Activated CD8-positive, alpha-beta T cell treated with anti-CD3 and anti-CD28 coated beads for 36 hours (primary cell): ENCODE data around the gene SASH1. TPM values are rescaled to one million over a fixed set of nuclear protein-coding genes. Genes with fewer than 3 reads are reported as not detected.

ENCODE experiments used
- ATAC-seq: fragments of 200-7000 bp; cut with Tn5 transposase; one replicate; pipeline ENCODE4 v1.10.0; 2021; ENCODE audit warnings: mild to moderate bottlenecking, moderate library complexity
- CTCF ChIA-PET: fragments of 350-600 bp; sonication (Branson Sonifier 250); formaldehyde crosslinking; loops from one replicate; lab custom pipeline; 2021; ENCODE audit warnings: antibody characterized with exemption; lab: Charles Lee
- POLR2A ChIA-PET: fragments of 350-600 bp; sonication (Branson Sonifier 250); formaldehyde crosslinking; loops from one replicate; lab custom pipeline; 2021; ENCODE audit warnings: antibody characterized with exemption; lab: Charles Lee
- DNase-seq: peaks from one replicate; pipeline ENCODE4 v3.0.0-alpha.2; 2020
- H3K27ac Mint-ChIP-seq: one replicate; pipeline ENCODE4 v1.8.0; 2021; ENCODE audit warnings: mild to moderate bottlenecking, mixed read lengths
- H3K27me3 Mint-ChIP-seq: one replicate; pipeline ENCODE4 v1.8.0; 2021; ENCODE audit warnings: mixed read lengths
- H3K36me3 Mint-ChIP-seq: one replicate; pipeline ENCODE4 v1.8.0; 2021; ENCODE audit warnings: low read depth, mixed read lengths
- H3K4me1 Mint-ChIP-seq: one replicate; pipeline ENCODE4 v1.8.0; 2021; ENCODE audit warnings: low read depth, mixed read lengths
- H3K4me3 Mint-ChIP-seq: one replicate; pipeline ENCODE4 v1.8.0; 2021; ENCODE audit warnings: mild to moderate bottlenecking, moderate library complexity, mixed read lengths
- H3K9me3 Mint-ChIP-seq: one replicate; pipeline ENCODE4 v1.8.0; 2021; ENCODE audit warnings: mixed read lengths
- CTCF ChIP-seq: fragments of 200-600 bp; IDR thresholded peaks from one replicate; pipeline ENCODE4 v1.8.0; 2022; ENCODE audit warnings: antibody characterized with exemption, mild to moderate bottlenecking
- intact Hi-C: fragments of 100-400 bp; cut with micrococcal nuclease; formaldehyde crosslinking; loops from one replicate; pipeline ENCODE4 v1.10.0; 2022
- total RNA-seq, 2 experiments: library from RNA; stranded (reverse); gene quantifications; one replicate each; pipeline ENCODE4 v1.2.3, GENCODE V29; 2021

Gene SASH1
- total RNA-seq, 2 experiments from 2014 or later = 0.04 to 0.05 TPM

GRCh38 chr6:148566664-148567350 is 224.2 kb downstream of the SASH1 start:
- intact Hi-C loops = loop anchor here (10.0 kb wide), 1 partner anchor 268 kb away; no protein-coding TSS in a partner anchor
- ATAC-seq (peak; percentile 28), DNase-seq (peak; percentile 10)
- peak; percentile 22 for TF ChIP-seq CTCF
- CTCF ChIA-PET = interaction anchor here (1.6 kb wide), 1 partner anchor 10 kb away, joined by 12 read pairs; no protein-coding TSS in a partner anchor
- POLR2A ChIA-PET = no interaction called here
- no peak overlapping the region for H3K4me3 Mint-ChIP-seq
- no peaks in the 10 kb centered on the region for H3K36me3 Mint-ChIP-seq
- no peaks in the 10 kb centered on the region for H3K9me3 Mint-ChIP-seq
- H3K4me1 Mint-ChIP-seq = peaks cover 13% of the 10 kb centered on the region
- peaks cover 13% of the 10 kb centered on the region for H3K27me3 Mint-ChIP-seq
- no peak overlapping the region for H3K27ac Mint-ChIP-seq

- TF ChIP-seq CTCF = no peak
- H3K27me3 Mint-ChIP-seq = peaks cover 15% of the 10 kb centered on the region
- intact Hi-C loops = no loop called here
Observed at GRCh38 chr6:148570456-148570855, 227.8 kb downstream of the SASH1 start.

GRCh38 chr6:148572676-148573335 is 230.2 kb downstream of the SASH1 start:
- Mint-ChIP-seq H3K27me3 (peaks cover 21% of the 10 kb centered on the region), H3K9me3 (no peaks in the 10 kb centered on the region), H3K4me1 (no peaks in the 10 kb centered on the region), H3K4me3 (no peak overlapping the region), H3K36me3 (no peaks in the 10 kb centered on the region), H3K27ac (no peak overlapping the region)
- intact Hi-C loops = no loop called here
- DNase-seq = no peak
- POLR2A ChIA-PET = no interaction called here
- CTCF ChIA-PET = interaction anchor here (2.0 kb wide), 1 partner anchor 13 kb away, joined by 6 read pairs; no protein-coding TSS in a partner anchor
- ATAC-seq = no peak
- no peak for TF ChIP-seq CTCF

More at GRCh38 chr6:148570456-148570855, 227.8 kb downstream of the SASH1 start:
- H3K4me3 Mint-ChIP-seq = no peak overlapping the region
- H3K9me3 Mint-ChIP-seq = no peaks in the 10 kb centered on the region
- DNase-seq (no peak), ATAC-seq (no peak)
- ChIA-PET CTCF (interaction anchor here (2.0 kb wide), 1 partner anchor 8 kb away, joined by 7 read pairs; no protein-coding TSS in a partner anchor), POLR2A (interaction anchor here (0.7 to 1.0 kb wide), 2 partner anchors 13 to 373 kb away, joined by 3 read pairs; no protein-coding TSS in a partner anchor)
- H3K36me3 Mint-ChIP-seq = no peaks in the 10 kb centered on the region
- H3K27ac Mint-ChIP-seq = no peak overlapping the region
- peaks cover 13% of the 10 kb centered on the region for H3K4me1 Mint-ChIP-seq

DNA sequence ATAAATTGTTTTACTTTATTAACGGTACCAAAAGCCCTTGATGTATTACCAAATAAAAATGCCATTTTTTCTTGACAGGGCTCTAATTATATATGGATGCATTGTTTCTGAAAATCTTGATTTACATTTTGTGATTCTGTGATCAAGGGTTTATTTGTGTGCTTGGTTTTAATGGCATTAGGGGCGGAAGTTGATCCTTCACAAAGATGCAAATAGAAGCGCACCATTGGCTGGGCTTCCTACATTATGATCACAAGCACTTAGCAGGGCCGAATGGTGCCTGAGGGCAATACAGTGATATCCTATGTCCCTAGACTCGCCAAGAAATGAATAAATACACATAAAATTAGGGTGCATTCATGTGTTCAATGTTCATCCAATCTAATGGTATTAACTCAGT is 231.3 kb downstream of the SASH1 start:
- POLR2A ChIA-PET = no interaction called here
- H3K4me3 Mint-ChIP-seq = no peak overlapping the region
- no peaks in the 10 kb centered on the region for H3K9me3 Mint-ChIP-seq

More for the DNA sequence above, 231.3 kb downstream of the SASH1 start:
- intact Hi-C loops = no loop called here
- TF ChIP-seq CTCF = no peak
- peaks cover 3% of the 10 kb centered on the region for H3K4me1 Mint-ChIP-seq
- ATAC-seq (no peak), DNase-seq (no peak)
- H3K27me3 Mint-ChIP-seq = peaks cover 27% of the 10 kb centered on the region
- CTCF ChIA-PET = interaction anchor here (2.0 kb wide), 1 partner anchor 14 kb away, joined by 6 read pairs; no protein-coding TSS in a partner anchor
- no peak overlapping the region for H3K27ac Mint-ChIP-seq
- H3K36me3 Mint-ChIP-seq = no peaks in the 10 kb centered on the region
